Measurements from ENCODE around the gene MAPKBP1.

MAPKBP1 gene

DNA sequence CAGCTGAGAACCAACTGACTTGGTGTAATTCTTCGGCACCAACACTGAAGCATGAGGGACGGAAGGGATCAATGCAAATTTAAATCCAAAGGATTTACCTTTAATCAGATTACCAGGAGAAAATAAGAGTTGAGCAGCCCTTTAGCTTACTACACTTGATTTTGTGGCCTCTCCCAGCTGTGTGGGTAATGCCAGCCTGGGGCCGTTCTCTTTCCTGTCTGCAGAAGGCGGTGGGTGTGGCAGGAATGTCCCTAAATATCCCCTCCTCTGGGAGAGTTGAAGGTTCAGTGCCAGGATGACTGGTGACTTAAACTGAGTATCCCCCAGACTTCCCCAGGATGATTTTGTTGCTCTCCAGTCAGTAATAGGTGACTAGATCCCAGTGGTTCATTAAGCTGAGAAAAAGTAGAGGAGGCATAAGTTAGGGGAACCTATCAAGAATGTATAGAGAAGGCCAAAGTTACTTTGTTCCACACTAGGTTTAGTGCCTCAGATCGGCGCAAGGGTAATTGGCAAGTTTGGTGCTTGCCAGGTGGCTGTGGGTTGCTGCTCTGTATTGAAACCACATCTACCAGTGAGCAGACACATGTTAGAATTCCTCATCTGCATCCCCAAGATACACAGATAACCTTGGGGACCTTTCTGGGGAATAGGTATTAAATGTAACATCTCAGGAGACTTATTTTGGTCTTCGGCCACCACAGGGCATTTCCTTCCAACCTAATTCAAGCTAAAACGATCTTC lies 23.1 kb downstream of the MAPKBP1 start:
- Histone ChIP-seq H3K36me3 (replicated peaks; ENCODE audit: insufficient read depth, low read length) (no peaks in the 10 kb centered on the region), H3K27me3 (replicated peaks; ENCODE audit: insufficient read depth, low read length) (no peaks in the 10 kb centered on the region), H3K4me1 (ENCODE audit: low read length) (no peaks in the 10 kb centered on the region), H4K20me1 (ENCODE audit: insufficient read depth, low read length) (no peaks in the 10 kb centered on the region), H3K4me2 (ENCODE audit: low read depth, low read length) (no peak overlapping the region), H3K9ac (ENCODE audit: low read length) (no peak overlapping the region), H3K9me3 (replicated peaks; ENCODE audit: insufficient read depth, low read length) (no peaks in the 10 kb centered on the region), H3K79me2 (ENCODE audit: low read length) (no peaks in the 10 kb centered on the region), H3K9me2 (replicated peaks; ENCODE audit: insufficient read depth, low read length) (no peaks in the 10 kb centered on the region), H3K27ac (ENCODE audit: low read length) (no peak overlapping the region), H2AFZ (ENCODE audit: low read length) (no peak overlapping the region), H3K4me3 (ENCODE audit: low read length) (no peak overlapping the region), H3F3A (ENCODE audit: insufficient read depth, low read length) (no peaks in the 10 kb centered on the region)
- no peak for DNase-seq
- no peak for TF ChIP-seq EZH2phosphoT487 (IDR thresholded peaks at IDR 0.05; ENCODE audit: low read length)
- TF ChIP-seq EZH2 (optimal IDR thresholded peaks at IDR 0.05; ENCODE audit: low read depth, low read length) = no peak
- TF ChIP-seq, protein P1, sequence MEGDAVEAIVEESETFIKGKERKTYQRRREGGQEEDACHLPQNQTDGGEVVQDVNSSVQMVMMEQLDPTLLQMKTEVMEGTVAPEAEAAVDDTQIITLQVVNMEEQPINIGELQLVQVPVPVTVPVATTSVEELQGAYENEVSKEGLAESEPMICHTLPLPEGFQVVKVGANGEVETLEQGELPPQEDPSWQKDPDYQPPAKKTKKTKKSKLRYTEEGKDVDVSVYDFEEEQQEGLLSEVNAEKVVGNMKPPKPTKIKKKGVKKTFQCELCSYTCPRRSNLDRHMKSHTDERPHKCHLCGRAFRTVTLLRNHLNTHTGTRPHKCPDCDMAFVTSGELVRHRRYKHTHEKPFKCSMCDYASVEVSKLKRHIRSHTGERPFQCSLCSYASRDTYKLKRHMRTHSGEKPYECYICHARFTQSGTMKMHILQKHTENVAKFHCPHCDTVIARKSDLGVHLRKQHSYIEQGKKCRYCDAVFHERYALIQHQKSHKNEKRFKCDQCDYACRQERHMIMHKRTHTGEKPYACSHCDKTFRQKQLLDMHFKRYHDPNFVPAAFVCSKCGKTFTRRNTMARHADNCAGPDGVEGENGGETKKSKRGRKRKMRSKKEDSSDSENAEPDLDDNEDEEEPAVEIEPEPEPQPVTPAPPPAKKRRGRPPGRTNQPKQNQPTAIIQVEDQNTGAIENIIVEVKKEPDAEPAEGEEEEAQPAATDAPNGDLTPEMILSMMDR (IDR thresholded peaks at IDR 0.05; ENCODE audit: low read length) = no peak

DNA sequence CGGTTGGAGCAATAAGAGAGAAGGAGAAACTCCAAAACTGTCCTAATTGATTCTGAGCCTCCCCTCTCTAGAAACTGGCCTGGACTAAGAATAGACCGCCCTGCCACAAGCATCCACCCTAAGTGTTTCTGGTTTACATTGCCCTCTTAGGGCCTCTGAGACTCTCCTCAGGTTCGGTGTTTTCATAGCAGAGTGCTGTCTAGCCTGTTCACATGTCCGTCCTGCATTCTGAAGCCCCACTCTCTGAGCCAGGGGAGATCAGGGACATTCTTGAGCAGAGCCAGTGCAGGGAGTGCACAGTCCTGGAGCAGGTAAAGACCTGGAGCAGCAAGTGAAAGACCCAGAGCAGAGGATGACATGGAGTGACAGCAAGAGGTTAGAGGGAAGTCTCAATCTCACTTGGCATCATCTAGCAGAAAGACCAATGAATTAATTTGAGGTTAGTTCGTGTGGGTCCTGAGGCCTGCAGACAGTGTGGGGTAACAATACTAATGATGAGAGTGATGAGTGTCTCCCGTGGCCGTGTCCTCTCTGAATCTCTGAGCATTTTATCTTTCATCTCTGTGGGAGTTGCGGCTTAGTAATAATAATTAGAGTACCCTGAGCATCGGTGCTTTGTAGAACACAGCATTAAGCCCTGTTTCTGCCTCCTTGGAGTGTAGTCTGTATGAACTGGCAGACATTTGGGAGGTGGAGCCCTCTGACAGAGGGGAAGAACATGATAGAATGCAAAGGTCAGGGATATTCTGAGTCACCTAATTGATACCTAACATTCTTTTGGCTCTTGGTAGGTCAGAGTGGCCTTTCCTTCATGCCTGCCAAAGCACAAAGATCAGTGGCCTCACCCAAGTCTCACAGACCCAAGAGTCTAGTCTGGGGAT lies 24.6 kb downstream of the MAPKBP1 start:
- no peaks in the 10 kb centered on the region for H3K79me2 ChIP-seq (ENCODE audit: low read length)
- no peak for DNase-seq
- no peaks in the 10 kb centered on the region for H4K20me1 ChIP-seq (ENCODE audit: insufficient read depth, low read length)
- no peaks in the 10 kb centered on the region for H3K36me3 ChIP-seq (replicated peaks; ENCODE audit: insufficient read depth, low read length)
- H3K27ac ChIP-seq (ENCODE audit: low read length) = no peak overlapping the region
- H3K4me3 ChIP-seq (ENCODE audit: low read length) = no peak overlapping the region
- H3K4me1 ChIP-seq (ENCODE audit: low read length) = no peaks in the 10 kb centered on the region
- H3K27me3 ChIP-seq (replicated peaks; ENCODE audit: insufficient read depth, low read length) = no peaks in the 10 kb centered on the region
- no peak overlapping the region for H3K9ac ChIP-seq (ENCODE audit: low read length)
- no peak overlapping the region for H3K4me2 ChIP-seq (ENCODE audit: low read depth, low read length)
- no peaks in the 10 kb centered on the region for H3K9me3 ChIP-seq (replicated peaks; ENCODE audit: insufficient read depth, low read length)
- H2AFZ ChIP-seq (ENCODE audit: low read length) = no peak overlapping the region
- H3K9me2 ChIP-seq (replicated peaks; ENCODE audit: insufficient read depth, low read length) = no peaks in the 10 kb centered on the region
- TF ChIP-seq EZH2 (optimal IDR thresholded peaks at IDR 0.05; ENCODE audit: low read depth, low read length) (no peak), EZH2phosphoT487 (IDR thresholded peaks at IDR 0.05; ENCODE audit: low read length) (no peak)
- TF ChIP-seq, protein P1 (IDR thresholded peaks at IDR 0.05; ENCODE audit: low read length) = no peak
- H3F3A ChIP-seq (ENCODE audit: insufficient read depth, low read length) = no peaks in the 10 kb centered on the region

DNA sequence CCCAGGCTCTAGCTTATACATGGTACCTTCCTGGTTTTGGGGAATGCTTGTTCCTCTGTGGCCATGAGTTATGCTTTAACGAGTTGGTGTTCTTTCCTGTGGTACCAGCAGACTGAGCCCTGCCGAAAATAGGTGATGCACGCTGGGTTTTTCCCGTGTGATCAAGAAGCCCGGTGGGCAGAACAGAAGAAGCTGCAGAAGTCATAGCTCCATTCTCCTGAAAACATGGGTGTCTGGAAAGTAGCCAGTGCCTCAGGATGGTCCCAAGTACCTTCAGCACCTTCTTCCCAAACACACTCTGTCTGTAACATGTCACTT lies 25.2 kb downstream of the MAPKBP1 start:
- no peaks in the 10 kb centered on the region for H3K36me3 ChIP-seq (replicated peaks; ENCODE audit: insufficient read depth, low read length)
- TF ChIP-seq EZH2 (optimal IDR thresholded peaks at IDR 0.05; ENCODE audit: low read depth, low read length) (no peak), EZH2phosphoT487 (IDR thresholded peaks at IDR 0.05; ENCODE audit: low read length) (no peak)
- TF ChIP-seq, protein P1 (IDR thresholded peaks at IDR 0.05; ENCODE audit: low read length) = no peak
- H3K9me2 ChIP-seq (replicated peaks; ENCODE audit: insufficient read depth, low read length) = no peaks in the 10 kb centered on the region
- DNase-seq = no peak
- H3K9me3 ChIP-seq (replicated peaks; ENCODE audit: insufficient read depth, low read length) = no peaks in the 10 kb centered on the region
- no peaks in the 10 kb centered on the region for H3K4me1 ChIP-seq (ENCODE audit: low read length)
- no peaks in the 10 kb centered on the region for H3K27me3 ChIP-seq (replicated peaks; ENCODE audit: insufficient read depth, low read length)
- H2AFZ ChIP-seq (ENCODE audit: low read length) = no peak overlapping the region
- H3K79me2 ChIP-seq (ENCODE audit: low read length) = no peaks in the 10 kb centered on the region
- H3K4me3 ChIP-seq (ENCODE audit: low read length) = no peak overlapping the region
- no peaks in the 10 kb centered on the region for H3F3A ChIP-seq (ENCODE audit: insufficient read depth, low read length)
- H4K20me1 ChIP-seq (ENCODE audit: insufficient read depth, low read length) = no peaks in the 10 kb centered on the region
- no peak overlapping the region for H3K9ac ChIP-seq (ENCODE audit: low read length)
- H3K27ac ChIP-seq (ENCODE audit: low read length) = no peak overlapping the region
- H3K4me2 ChIP-seq (ENCODE audit: low read depth, low read length) = no peak overlapping the region

All from MM.1S (cell line).